ENCODE data around the gene TPRA1.

- no peak for TF ChIP-seq CTCF (IDR thresholded peaks at IDR 0.05)
- TF ChIP-seq POLR2A (IDR thresholded peaks at IDR 0.05), result no peak
Measured at GRCh38 chr3:127570520-127570919, 20.0 kb downstream of the TPRA1 start.

All from adrenal gland (tissue), 5 donors.